Measurements from ENCODE around the gene MVK.

Gene MVK

GRCh38 chr12:109545826-109546225, 27.8 kb upstream of the MVK start:
- DNase-seq (ENCODE audit: low read depth, low spot score): no peak

- no peak for DNase-seq (ENCODE audit: low read depth, low spot score)
Observed at GRCh38 chr12:109547286-109547685, 26.3 kb upstream of the MVK start.

GRCh38 chr12:109548258-109548657, 25.3 kb upstream of the MVK start:
- DNase-seq (ENCODE audit: low read depth, low spot score): no peak

- DNase-seq (ENCODE audit: low read depth, low spot score): no peak
Observed at GRCh38 chr12:109549613-109550270, 23.9 kb upstream of the MVK start.

GRCh38 chr12:109550281-109550680, 23.3 kb upstream of the MVK start:
- no peak for DNase-seq (ENCODE audit: low read depth, low spot score)

GRCh38 chr12:109551108-109551507, 22.5 kb upstream of the MVK start:
- DNase-seq (ENCODE audit: low read depth, low spot score): no peak

GRCh38 chr12:109552971-109553370, 20.6 kb upstream of the MVK start:
- no peak for DNase-seq (ENCODE audit: low read depth, low spot score)

GRCh38 chr12:109553483-109553882, 20.1 kb upstream of the MVK start:
- no peak for DNase-seq (ENCODE audit: low read depth, low spot score)

- DNase-seq (ENCODE audit: low read depth, low spot score): no peak
Observed at GRCh38 chr12:109553906-109554500, 19.6 kb upstream of the MVK start.

GRCh38 chr12:109554761-109555160, 18.8 kb upstream of the MVK start:
- DNase-seq (ENCODE audit: low read depth, low spot score): no peak

- DNase-seq (ENCODE audit: low read depth, low spot score): no peak
Observed at GRCh38 chr12:109555431-109556315, 17.9 kb upstream of the MVK start.

- DNase-seq (ENCODE audit: low read depth, low spot score): no peak
Observed at GRCh38 chr12:109557200-109557599, 16.4 kb upstream of the MVK start.

- DNase-seq (ENCODE audit: low read depth, low spot score): no peak
Observed at GRCh38 chr12:109557805-109558204, 15.8 kb upstream of the MVK start.

- no peak for DNase-seq (ENCODE audit: low read depth, low spot score)
Observed at GRCh38 chr12:109558374-109559199, 15.0 kb upstream of the MVK start.

- DNase-seq (ENCODE audit: low read depth, low spot score): no peak
Observed at GRCh38 chr12:109559200-109559505, 14.4 kb upstream of the MVK start.

GRCh38 chr12:109559601-109560000, 14.0 kb upstream of the MVK start:
- no peak for DNase-seq (ENCODE audit: low read depth, low spot score)

- DNase-seq (ENCODE audit: low read depth, low spot score): no peak
Observed at GRCh38 chr12:109560867-109561710, 12.5 kb upstream of the MVK start.

GRCh38 chr12:109561711-109562030, 11.9 kb upstream of the MVK start:
- no peak for DNase-seq (ENCODE audit: low read depth, low spot score)

- no peak for DNase-seq (ENCODE audit: low read depth, low spot score)
Observed at GRCh38 chr12:109562871-109563270, 10.7 kb upstream of the MVK start.

GRCh38 chr12:109563291-109564284, 10.0 kb upstream of the MVK start:
- no peak for DNase-seq (ENCODE audit: low read depth, low spot score)
